Neural progenitor cell (in vitro differentiated cells): ENCODE results near the gene CUBN.

ENCODE experiments used
- EZH2 ChIP-seq: fragments of 200-600 bp; sonication (generic); IDR thresholded peaks from 2 replicates; pipeline ENCODE4 v1.6.1; 2017; ENCODE audit warnings: antibody characterized with exemption, mild to moderate bottlenecking, moderate library complexity
- EZH2phosphoT487 ChIP-seq: fragments of 200-600 bp; sonication (generic); IDR thresholded peaks from 2 replicates; pipeline ENCODE4 v1.6.1; 2017; ENCODE audit warnings: antibody characterized with exemption
- TF ChIP-seq, protein P1 (sequence below): fragments of 200-600 bp; sonication (generic); IDR thresholded peaks from 2 replicates; pipeline ENCODE4 v1.5.1; 2017; ENCODE audit warnings: antibody characterized with exemption, mild to moderate bottlenecking

DNA sequence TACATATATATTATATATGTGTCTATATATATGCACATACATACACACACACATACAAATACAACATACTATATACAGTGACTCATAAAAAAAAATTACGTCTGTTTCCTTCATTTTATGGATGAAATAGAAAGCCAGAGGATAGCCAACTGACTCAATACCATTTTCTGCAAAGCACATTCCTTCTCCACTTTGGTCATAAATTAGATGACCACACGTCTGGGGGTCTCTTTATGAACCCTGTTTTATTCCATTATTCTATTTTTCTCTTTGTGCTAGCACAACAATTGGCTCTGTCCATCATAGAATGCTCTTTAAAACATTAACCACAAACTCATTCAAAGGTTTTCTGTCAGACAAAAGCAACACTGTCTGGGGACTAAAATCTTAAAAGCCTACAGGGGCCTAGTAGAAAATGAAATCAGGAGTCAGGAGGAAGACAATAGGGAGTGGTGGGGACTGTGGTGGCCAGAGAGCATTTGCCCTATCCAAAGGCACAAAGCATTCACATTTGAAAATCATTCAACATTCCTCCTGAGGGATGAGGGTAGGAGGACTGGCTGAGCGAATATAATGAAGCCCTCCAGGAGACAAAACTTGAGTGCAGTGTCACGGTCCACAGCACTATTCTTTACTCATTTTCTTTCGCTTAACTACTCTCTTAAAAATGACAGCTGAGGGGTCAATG lies 4.3 kb downstream of the CUBN start:
- TF ChIP-seq, protein P1, sequence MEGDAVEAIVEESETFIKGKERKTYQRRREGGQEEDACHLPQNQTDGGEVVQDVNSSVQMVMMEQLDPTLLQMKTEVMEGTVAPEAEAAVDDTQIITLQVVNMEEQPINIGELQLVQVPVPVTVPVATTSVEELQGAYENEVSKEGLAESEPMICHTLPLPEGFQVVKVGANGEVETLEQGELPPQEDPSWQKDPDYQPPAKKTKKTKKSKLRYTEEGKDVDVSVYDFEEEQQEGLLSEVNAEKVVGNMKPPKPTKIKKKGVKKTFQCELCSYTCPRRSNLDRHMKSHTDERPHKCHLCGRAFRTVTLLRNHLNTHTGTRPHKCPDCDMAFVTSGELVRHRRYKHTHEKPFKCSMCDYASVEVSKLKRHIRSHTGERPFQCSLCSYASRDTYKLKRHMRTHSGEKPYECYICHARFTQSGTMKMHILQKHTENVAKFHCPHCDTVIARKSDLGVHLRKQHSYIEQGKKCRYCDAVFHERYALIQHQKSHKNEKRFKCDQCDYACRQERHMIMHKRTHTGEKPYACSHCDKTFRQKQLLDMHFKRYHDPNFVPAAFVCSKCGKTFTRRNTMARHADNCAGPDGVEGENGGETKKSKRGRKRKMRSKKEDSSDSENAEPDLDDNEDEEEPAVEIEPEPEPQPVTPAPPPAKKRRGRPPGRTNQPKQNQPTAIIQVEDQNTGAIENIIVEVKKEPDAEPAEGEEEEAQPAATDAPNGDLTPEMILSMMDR = no peak
- TF ChIP-seq EZH2 (no peak), EZH2phosphoT487 (no peak)
